Panc1 (cell line): Measurements from ENCODE around the gene PCGF6. TPM values are rescaled to one million over a fixed set of nuclear protein-coding genes. Genes with fewer than 3 reads are reported as not detected.
"Not testable (repeated sequence)": the region's sequence is repeated elsewhere in the genome, so short reads cannot be mapped to it uniquely, and the experiment has no call there.

Source experiments
- ATAC-seq: fragments of 200-7000 bp; cut with Tn5 transposase; 2 replicates; pipeline ENCODE4 v1.9.1; 2020; ENCODE audit warnings: mild to moderate bottlenecking, moderate library complexity
- BruUV-seq: library from RNA; stranded (reverse); fragments of 400-500 nt; replicated peaks from 2 replicates; lab custom pipeline; 2021; lab: Mats Ljungman, UMichigan
- CTCF ChIA-PET: fragments of 300-600 bp; sonication (Branson Sonifier 250); formaldehyde crosslinking; loops from one replicate; lab custom pipeline; 2022; ENCODE audit warnings: antibody characterized with exemption; lab: Charles Lee
- POLR2A ChIA-PET: fragments of 300-600 bp; sonication (Branson Sonifier 250); formaldehyde crosslinking; loops from one replicate; lab custom pipeline; 2022; ENCODE audit warnings: antibody characterized with exemption; lab: Charles Lee
- DNase-seq: peaks from one replicate; pipeline ENCODE4 v3.0.0-alpha.2; 2010; ENCODE audit warnings: low read depth, low spot score
- H3K27ac ChIP-seq: 2 replicates; pipeline ENCODE4 v1.5.1; 2011; ENCODE audit warnings: mild to moderate bottlenecking, low read length, inconsistent platforms
- H3K27me3 ChIP-seq: fragments of 200-500 bp; sonication (Bioruptor generic); 2 replicates; pipeline ENCODE4 v1.6.0; 2014; ENCODE audit warnings: low read length, inconsistent platforms; ENCODE audit not compliant: control insufficient read depth, insufficient read depth
- H3K36me3 ChIP-seq: fragments of 200-500 bp; sonication (Bioruptor generic); 2 replicates; pipeline ENCODE4 v1.5.1; 2014; ENCODE audit warnings: inconsistent platforms, mild to moderate bottlenecking, low read length, moderate library complexity; ENCODE audit not compliant: control insufficient read depth, insufficient read depth
- H3K4me1 ChIP-seq: 2 replicates; pipeline ENCODE4 v1.5.1; 2011; ENCODE audit warnings: inconsistent platforms, mild to moderate bottlenecking, low read length, moderate library complexity; ENCODE audit not compliant: control insufficient read depth, insufficient read depth
- H3K4me3 ChIP-seq, 2 experiments: 2 replicates each; pipeline ENCODE4 v1.5.1; 2011 to 2012; ENCODE audit warnings: low read depth in 2 of 2, low read length in 2 of 2, mild to moderate bottlenecking in 2 of 2, inconsistent platforms in 1 of 2, moderate library complexity in 1 of 2
- H3K9me3 ChIP-seq: fragments of 200-500 bp; sonication (Bioruptor generic); 2 replicates; pipeline ENCODE4 v1.5.1; 2014; ENCODE audit warnings: low read depth, mild to moderate bottlenecking, inconsistent platforms, low read length, moderate library complexity; ENCODE audit not compliant: control insufficient read depth, insufficient read depth
- POLR2AphosphoS5 ChIP-seq: IDR thresholded peaks from 2 replicates; pipeline ENCODE4 v1.6.1; 2012; ENCODE audit warnings: mild to moderate bottlenecking, low read depth, low read length, moderate library complexity
- REST ChIP-seq, 2 experiments: IDR thresholded peaks; 2 replicates each; pipeline ENCODE4 v1.6.1; 2011 to 2012; ENCODE audit warnings: low read depth in 2 of 2, control low read depth in 1 of 2, low read length in 1 of 2, mild to moderate bottlenecking in 1 of 2, moderate library complexity in 1 of 2; ENCODE audit not compliant: insufficient read depth in 1 of 2
- SIN3A ChIP-seq: IDR thresholded peaks from 2 replicates; pipeline ENCODE4 v1.6.1; 2012; ENCODE audit warnings: low read depth, mild to moderate bottlenecking, low read length, moderate library complexity, borderline replicate concordance; ENCODE audit not compliant: insufficient read depth
- TCF7L2 ChIP-seq: IDR thresholded peaks from 2 replicates; pipeline ENCODE4 v1.6.1; 2011; ENCODE audit warnings: mild to moderate bottlenecking, low read depth, low read length, inconsistent platforms
- in situ Hi-C: cut with HindIII; loops from 2 replicates; pipeline ENCODE4 v1.10.0; 2016; ENCODE audit warnings: low sequenced_read_pairs, low pct_unique_long_range_greater_than_20kb
- intact Hi-C: fragments of 100-400 bp; cut with micrococcal nuclease; formaldehyde crosslinking; loops from one replicate; pipeline ENCODE4 v1.10.0; 2022; ENCODE audit not compliant: unreplicated experiment
- total RNA-seq: library from RNA; stranded (reverse); gene quantifications from one replicate; pipeline ENCODE4 v1.2.1, GENCODE V29; 2021; ENCODE audit not compliant: unreplicated experiment
- TF ChIP-seq, protein P1 (sequence below): fragments of 450-650 bp; IDR thresholded peaks from 2 replicates; pipeline ENCODE4 v1.5.1; 2017; ENCODE audit warnings: mild to moderate bottlenecking

The PCGF6 gene
- total RNA-seq, 1 experiment from 2014 or later = 18.0 TPM

DNA sequence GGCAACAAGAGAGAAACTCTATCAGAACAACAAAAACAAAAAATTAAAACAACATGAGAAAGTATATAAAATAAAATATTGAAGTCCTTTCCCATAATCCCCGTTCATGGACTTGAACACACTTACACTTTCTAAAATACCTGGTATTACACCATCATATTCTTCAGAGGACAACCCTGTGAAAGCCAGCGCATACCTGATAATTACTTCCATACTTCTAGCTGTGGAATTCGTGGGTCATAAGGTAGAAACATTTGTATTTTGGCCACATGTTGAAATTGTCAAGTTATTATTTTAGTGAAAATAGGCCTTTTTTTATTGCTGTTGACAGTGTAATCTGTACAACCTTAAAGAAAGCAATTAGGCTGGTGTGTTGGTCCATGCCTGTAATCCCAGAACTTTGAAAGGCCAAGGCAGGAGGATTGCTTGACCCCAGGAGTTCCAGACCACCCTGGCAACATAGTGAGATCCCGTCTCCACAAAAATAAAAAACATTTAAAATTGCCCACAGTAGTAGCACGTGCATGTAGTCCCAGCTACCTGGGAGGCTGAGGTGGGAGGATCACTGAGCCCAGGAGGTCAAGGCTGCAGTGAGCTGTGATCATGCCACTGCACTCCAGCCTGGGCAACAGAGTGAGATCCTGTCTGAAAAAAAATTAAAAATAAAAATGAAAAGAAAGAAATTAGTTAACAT lies 5.1 kb upstream of the PCGF6 start:
- no peak for ATAC-seq

GRCh38 chr10:103354567-103354966 lies 3.6 kb upstream of the PCGF6 start:
- DNase-seq, H3K4me1 ChIP-seq, H3K4me3 ChIP-seq, intact Hi-C loops, in situ Hi-C loops, H3K27ac ChIP-seq, H3K36me3 ChIP-seq, H3K9me3 ChIP-seq, ATAC-seq, BruUV-seq, H3K27me3 ChIP-seq: not testable (repeated sequence)
- ChIA-PET POLR2A (interaction anchor here (0.9 kb wide), 1 partner anchor 146 kb away, joined by 6 read pairs; no protein-coding TSS in a partner anchor), CTCF (interaction anchor here (0.7 kb wide), 1 partner anchor 64 kb away, joined by 11 read pairs; no protein-coding TSS in a partner anchor)

More for the DNA sequence above, 5.1 kb upstream of the PCGF6 start:
- in situ Hi-C loops = no loop called here
- Histone ChIP-seq H3K4me3 (no peak overlapping the region), H3K4me1 (peaks cover 4% of the 10 kb centered on the region; the same call in 1 of the 2 replicates), H3K9me3 (no peaks in the 10 kb centered on the region), H3K36me3 (no peaks in the 10 kb centered on the region), H3K27ac (no peak overlapping the region), H3K27me3 (no peaks in the 10 kb centered on the region)
- DNase-seq = no peak
- CTCF ChIA-PET = interaction anchor here (0.7 kb wide), 1 partner anchor 438 kb away, joined by 3 read pairs; the partner anchor contains the start of gene CNNM2
- BruUV-seq = no TSS peak
- TF ChIP-seq REST (IDR thresholded peaks at IDR 0.05; ENCODE audit: insufficient read depth in 1 of 2, low read depth in 2 of 2, low read length in 1 of 2) (no peak), SIN3A (no peak), TCF7L2 (no peak), POLR2AphosphoS5 (no peak)
- TF ChIP-seq, protein P1, sequence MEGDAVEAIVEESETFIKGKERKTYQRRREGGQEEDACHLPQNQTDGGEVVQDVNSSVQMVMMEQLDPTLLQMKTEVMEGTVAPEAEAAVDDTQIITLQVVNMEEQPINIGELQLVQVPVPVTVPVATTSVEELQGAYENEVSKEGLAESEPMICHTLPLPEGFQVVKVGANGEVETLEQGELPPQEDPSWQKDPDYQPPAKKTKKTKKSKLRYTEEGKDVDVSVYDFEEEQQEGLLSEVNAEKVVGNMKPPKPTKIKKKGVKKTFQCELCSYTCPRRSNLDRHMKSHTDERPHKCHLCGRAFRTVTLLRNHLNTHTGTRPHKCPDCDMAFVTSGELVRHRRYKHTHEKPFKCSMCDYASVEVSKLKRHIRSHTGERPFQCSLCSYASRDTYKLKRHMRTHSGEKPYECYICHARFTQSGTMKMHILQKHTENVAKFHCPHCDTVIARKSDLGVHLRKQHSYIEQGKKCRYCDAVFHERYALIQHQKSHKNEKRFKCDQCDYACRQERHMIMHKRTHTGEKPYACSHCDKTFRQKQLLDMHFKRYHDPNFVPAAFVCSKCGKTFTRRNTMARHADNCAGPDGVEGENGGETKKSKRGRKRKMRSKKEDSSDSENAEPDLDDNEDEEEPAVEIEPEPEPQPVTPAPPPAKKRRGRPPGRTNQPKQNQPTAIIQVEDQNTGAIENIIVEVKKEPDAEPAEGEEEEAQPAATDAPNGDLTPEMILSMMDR = no peak
- POLR2A ChIA-PET = no interaction called here
- intact Hi-C loops = no loop called here

- intact Hi-C loops = no loop called here
- H3K27ac ChIP-seq = no peak overlapping the region
- POLR2A ChIA-PET = interaction anchor here (0.7 kb wide), 1 partner anchor 199 kb away, joined by 12 read pairs; no protein-coding TSS in a partner anchor
Observed at GRCh38 chr10:103353281-103353680, 2.3 kb upstream of the PCGF6 start.

More at GRCh38 chr10:103353281-103353680, 2.3 kb upstream of the PCGF6 start:
- no peak for ATAC-seq
- H3K4me3 ChIP-seq = no peak overlapping the region
- CTCF ChIA-PET = no interaction called here
- H3K36me3 ChIP-seq = peaks cover 8% of the 10 kb centered on the region
- no peaks in the 10 kb centered on the region for H3K9me3 ChIP-seq
- BruUV-seq = no TSS peak
- H3K27me3 ChIP-seq = no peaks in the 10 kb centered on the region
- TF ChIP-seq, protein P1 = no peak
- TF ChIP-seq TCF7L2 = no peak
- no peak for TF ChIP-seq POLR2AphosphoS5
- no peak for TF ChIP-seq SIN3A
- TF ChIP-seq REST (IDR thresholded peaks at IDR 0.05; ENCODE audit: insufficient read depth in 1 of 2, low read depth in 2 of 2, low read length in 1 of 2) = no peak
- peaks cover 4% of the 10 kb centered on the region; the same call in 1 of the 2 replicates for H3K4me1 ChIP-seq
- in situ Hi-C loops = no loop called here
- no peak for DNase-seq
